ENCODE data around the gene CHRD.

The CHRD gene

GRCh38 chr3:184361532-184361931 lies 18.3 kb upstream of the CHRD start, which contains the start of the genes CLCN2 and POLR2H:
Gene CLCN2 (minus strand): TSS chr3:184361605. CDS start chr3:184361479, 126 bp downstream.
Gene POLR2H (plus strand): TSS chr3:184361710. CDS start chr3:184363493, 1,783 bp downstream.
- in situ Hi-C loops (cut with MboI; ENCODE audit: low sequenced_read_pairs), result no loop called here

DNA sequence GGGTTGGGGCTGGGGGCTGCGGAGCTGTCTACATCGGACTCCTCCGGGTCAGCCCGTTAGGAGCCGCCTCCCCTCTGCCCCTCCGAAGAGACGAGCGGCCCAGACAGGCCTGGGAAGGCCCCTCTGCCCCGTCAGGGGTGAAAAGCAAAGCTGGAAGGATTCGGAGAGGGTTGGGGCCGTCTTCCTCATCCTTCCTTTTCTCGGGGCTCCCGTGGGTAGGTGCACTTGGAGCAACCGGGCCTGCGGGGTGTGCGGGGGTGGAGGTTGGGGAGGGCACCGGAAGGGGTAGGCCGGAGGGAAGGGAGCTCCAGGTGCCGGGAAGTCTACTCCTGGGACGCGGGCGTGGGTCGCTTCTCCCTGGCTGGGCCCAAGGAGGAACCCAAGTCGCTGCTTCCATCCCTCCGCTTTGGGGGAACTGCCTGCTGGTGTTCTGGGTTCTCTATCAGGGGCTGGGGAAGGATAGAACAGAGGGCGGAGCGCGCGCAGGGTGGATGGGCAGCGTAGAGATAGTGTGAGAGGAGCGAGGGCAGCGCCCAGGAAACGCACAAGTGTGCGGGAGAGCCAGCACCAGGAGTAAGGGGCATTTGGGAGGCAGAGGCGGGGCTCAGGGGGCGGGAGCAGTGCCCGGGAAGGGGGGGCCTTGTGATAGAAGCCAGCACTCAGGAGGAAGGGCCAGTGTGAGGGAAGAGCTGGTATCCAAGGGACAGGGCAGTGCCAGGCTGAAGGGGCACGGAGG lies 17.8 kb upstream of the CHRD start:
- no peaks in the 10 kb centered on the region for H3K27me3 ChIP-seq (ENCODE audit: low read depth)
- DNase-seq (ENCODE audit: low spot score in 2 of 2), result no peak
- no peaks in the 10 kb centered on the region for H3K9me3 ChIP-seq
- in situ Hi-C loops (cut with MboI; ENCODE audit: low sequenced_read_pairs), result no loop called here
- peak overlapping the region; percentile 79 for H3K4me3 ChIP-seq
- peaks cover 19% of the 10 kb centered on the region for H3K4me1 ChIP-seq
- H3K36me3 ChIP-seq (replicated peaks), result peaks cover 47% of the 10 kb centered on the region

More at GRCh38 chr3:184361532-184361931, 18.3 kb upstream of the CHRD start, which contains the start of the genes CLCN2 and POLR2H:
- Histone ChIP-seq H3K27me3 (ENCODE audit: low read depth) (no peaks in the 10 kb centered on the region), H3K36me3 (replicated peaks) (peaks cover 47% of the 10 kb centered on the region), H3K4me1 (peaks cover 19% of the 10 kb centered on the region), H3K4me3 (peak within 1 kb of the TSS; percentile 79), H3K9me3 (no peaks in the 10 kb centered on the region)
- peak; percentile 65 to 83 for DNase-seq (ENCODE audit: low spot score in 2 of 2)

DNA sequence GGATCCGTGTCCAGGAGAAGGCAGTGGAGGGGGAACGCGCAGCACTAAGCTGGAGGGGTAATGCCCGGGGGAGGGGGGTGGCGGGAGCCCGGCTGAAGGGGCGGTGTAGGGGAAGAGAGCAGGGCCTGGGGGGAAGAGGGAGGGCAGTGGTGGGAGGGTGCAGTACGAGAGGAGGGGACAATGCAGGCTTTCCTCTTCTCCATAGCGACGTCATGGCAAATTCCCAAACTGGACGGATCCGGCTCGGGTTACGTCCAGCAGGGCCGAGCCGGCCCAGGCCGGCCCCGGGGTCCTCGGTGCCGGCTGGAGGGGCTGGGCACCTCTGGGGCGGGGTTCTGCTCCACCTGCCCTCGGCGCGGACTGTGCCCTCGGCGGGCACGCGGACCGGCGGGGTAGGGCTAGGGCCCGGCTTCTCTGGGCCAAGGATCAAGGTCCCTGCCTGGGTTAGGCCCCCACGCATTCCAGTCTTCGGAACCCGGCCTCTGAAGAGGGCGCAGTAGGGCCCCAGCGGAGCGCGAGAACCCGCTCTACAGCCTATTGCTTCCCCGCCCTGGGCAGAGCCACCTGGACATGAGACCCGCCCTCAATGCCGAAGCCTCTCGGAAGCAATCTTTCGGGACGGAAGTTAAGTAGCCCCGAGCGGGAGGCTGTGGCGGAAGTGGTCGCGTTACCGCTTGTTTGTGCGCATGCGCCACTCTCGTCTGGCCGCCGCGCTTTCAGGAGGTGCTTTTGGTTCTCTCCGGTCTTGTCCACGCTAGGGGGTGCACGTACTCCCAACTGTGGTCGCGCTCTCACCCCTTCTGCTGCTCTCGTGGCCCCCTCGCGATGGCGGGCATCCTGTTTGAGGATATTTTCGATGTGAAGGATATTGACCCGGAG lies 16.9 kb upstream of the CHRD start:
- peaks cover 19% of the 10 kb centered on the region for H3K4me1 ChIP-seq
- in situ Hi-C loops (cut with MboI; ENCODE audit: low sequenced_read_pairs), result no loop called here

DNA sequence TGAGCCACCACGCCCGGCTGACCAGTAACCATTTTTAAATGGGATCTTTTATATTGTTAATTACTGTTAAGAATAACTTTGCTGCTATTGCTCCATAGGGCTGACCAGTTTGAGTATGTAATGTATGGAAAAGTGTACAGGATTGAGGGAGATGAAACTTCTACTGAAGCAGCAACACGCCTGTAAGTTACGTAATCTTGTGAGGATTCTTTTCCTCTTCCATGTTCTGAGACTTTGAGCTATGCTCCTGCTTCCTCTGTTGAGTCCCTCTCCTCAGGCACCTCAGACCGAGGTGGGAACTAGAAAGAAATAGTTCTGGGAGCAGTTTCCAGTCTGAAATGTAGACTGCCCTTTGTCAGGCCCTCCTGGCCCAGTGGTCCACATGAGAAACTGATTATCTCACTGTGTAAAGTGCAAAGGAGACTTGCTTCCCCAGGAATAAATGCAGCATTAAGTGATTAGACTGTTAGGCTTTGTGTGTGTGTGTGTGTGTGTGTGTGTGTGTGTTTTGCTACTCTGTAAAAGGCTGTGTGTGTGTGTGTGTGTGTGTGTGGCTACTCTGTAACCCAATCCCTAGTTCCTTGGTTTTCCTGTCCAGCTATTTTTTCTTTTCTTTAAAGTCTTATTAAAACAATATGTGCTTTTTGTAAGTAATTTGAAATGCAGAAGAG lies 13.1 kb upstream of the CHRD start:
- in situ Hi-C loops (cut with MboI; ENCODE audit: low sequenced_read_pairs), result no loop called here
- Histone ChIP-seq H3K36me3 (replicated peaks) (peaks cover 48% of the 10 kb centered on the region), H3K27me3 (ENCODE audit: low read depth) (no peaks in the 10 kb centered on the region), H3K4me3 (no peak overlapping the region), H3K9me3 (no peaks in the 10 kb centered on the region), H3K4me1 (peaks cover 9% of the 10 kb centered on the region)
- DNase-seq (ENCODE audit: low spot score in 2 of 2), result no peak

More for the DNA sequence above, 16.9 kb upstream of the CHRD start:
- no peaks in the 10 kb centered on the region for H3K9me3 ChIP-seq
- peaks cover 45% of the 10 kb centered on the region for H3K36me3 ChIP-seq (replicated peaks)
- H3K4me3 ChIP-seq, result peak overlapping the region; percentile 79
- H3K27me3 ChIP-seq (ENCODE audit: low read depth), result no peaks in the 10 kb centered on the region
- DNase-seq (ENCODE audit: low spot score in 2 of 2), result peak; percentile 98

GRCh38 chr3:184368116-184368515 lies 11.7 kb upstream of the CHRD start:
- Histone ChIP-seq H3K4me3 (no peak overlapping the region), H3K4me1 (peaks cover 9% of the 10 kb centered on the region), H3K9me3 (no peaks in the 10 kb centered on the region), H3K27me3 (ENCODE audit: low read depth) (no peaks in the 10 kb centered on the region), H3K36me3 (replicated peaks) (peaks cover 48% of the 10 kb centered on the region)
- DNase-seq (ENCODE audit: low spot score in 2 of 2), result no peak
- in situ Hi-C loops (cut with MboI; ENCODE audit: low sequenced_read_pairs), result no loop called here

DNA sequence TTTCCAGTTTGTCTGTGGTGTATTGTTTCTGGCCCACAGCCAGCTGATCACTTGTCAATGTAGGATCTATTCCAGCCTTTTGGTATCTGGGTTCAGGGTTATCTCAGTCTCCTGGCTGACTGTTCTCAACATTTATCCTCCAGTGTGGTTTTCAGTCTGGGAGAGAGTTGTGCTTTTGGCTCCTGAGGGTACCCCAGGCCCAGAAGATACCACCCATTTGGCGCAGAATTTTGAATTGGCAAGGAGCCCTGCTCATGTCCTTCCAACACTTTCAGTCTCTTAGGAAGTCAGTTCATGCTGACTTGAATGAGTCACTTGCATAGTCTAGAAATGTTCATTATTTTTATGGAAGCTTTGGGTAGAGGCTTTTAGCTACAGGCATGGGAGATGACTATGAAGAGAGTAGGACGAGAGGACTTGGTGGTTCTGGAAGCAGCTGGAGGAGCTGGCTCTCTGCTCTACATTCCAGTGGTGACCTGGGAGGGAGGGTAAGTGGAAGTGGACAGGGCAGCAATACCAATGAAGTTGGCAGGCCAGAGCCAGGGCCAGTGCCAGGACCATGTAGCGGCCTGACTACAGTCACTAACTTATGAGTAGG lies 11.2 kb upstream of the CHRD start:
- Histone ChIP-seq H3K4me3 (no peak overlapping the region), H3K4me1 (peaks cover 9% of the 10 kb centered on the region), H3K27me3 (ENCODE audit: low read depth) (no peaks in the 10 kb centered on the region), H3K9me3 (no peaks in the 10 kb centered on the region), H3K36me3 (replicated peaks) (peaks cover 48% of the 10 kb centered on the region)
- DNase-seq (ENCODE audit: low spot score in 2 of 2), result no peak
- in situ Hi-C loops (cut with MboI; ENCODE audit: low sequenced_read_pairs), result no loop called here

GRCh38 chr3:184371570-184372018 lies 8.3 kb upstream of the CHRD start:
- H3K9me3 ChIP-seq, result no peaks in the 10 kb centered on the region
- in situ Hi-C loops (cut with MboI; ENCODE audit: low sequenced_read_pairs), result loop anchor here (5.0 kb wide), 1 partner anchor 171 kb away; no protein-coding TSS in a partner anchor
- H3K36me3 ChIP-seq (replicated peaks), result peaks cover 24% of the 10 kb centered on the region
- peak; percentile 81 to 84 for DNase-seq (ENCODE audit: low spot score in 2 of 2)
- H3K4me3 ChIP-seq, result no peak overlapping the region
- H3K4me1 ChIP-seq, result no peaks in the 10 kb centered on the region
- 0 out of 2 replicates have a peak, but pooled peaks cover 2% of the 10 kb centered on the region for H3K27me3 ChIP-seq (ENCODE audit: low read depth)

DNA sequence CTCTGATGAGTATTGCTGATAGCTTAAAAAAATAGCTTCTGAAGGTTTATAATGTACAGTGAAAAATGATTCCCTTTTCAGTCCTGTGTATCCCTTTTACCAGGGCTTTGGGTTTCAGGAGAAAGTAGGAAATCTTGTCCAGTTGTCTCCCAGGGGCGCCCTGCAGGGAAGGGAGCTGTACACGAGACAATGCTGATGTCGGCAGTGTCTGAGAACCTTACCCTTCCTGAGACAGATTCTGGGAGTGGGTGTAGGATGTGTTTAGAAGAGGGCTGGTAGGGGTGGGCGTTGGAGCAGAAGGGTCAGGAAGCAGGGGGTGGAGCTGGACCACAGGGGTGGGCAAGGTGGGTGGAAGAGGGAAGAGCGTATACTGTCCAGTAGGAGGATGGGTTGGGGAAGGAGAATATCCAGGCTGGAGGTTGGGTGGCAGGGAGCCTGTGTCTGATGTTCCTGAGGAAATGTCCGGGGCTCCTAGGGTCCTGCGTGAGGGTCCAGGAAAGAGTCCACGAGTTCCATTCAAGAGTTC lies 7.5 kb upstream of the CHRD start:
- Histone ChIP-seq H3K4me3 (no peak overlapping the region), H3K4me1 (no peaks in the 10 kb centered on the region), H3K9me3 (no peaks in the 10 kb centered on the region), H3K36me3 (replicated peaks) (peaks cover 18% of the 10 kb centered on the region), H3K27me3 (ENCODE audit: low read depth) (0 out of 2 replicates have a peak, but pooled peaks cover 2% of the 10 kb centered on the region)
- DNase-seq (ENCODE audit: low spot score in 2 of 2), result no peak
- in situ Hi-C loops (cut with MboI; ENCODE audit: low sequenced_read_pairs), result loop anchor here (5.0 kb wide), 1 partner anchor 170 kb away; no protein-coding TSS in a partner anchor

GRCh38 chr3:184372911-184373310 lies 6.9 kb upstream of the CHRD start:
- in situ Hi-C loops (cut with MboI; ENCODE audit: low sequenced_read_pairs), result loop anchor here (5.0 kb wide), 1 partner anchor 169 kb away; no protein-coding TSS in a partner anchor
- H3K27me3 ChIP-seq (ENCODE audit: low read depth), result 0 out of 2 replicates have a peak, but pooled peaks cover 2% of the 10 kb centered on the region

DNA sequence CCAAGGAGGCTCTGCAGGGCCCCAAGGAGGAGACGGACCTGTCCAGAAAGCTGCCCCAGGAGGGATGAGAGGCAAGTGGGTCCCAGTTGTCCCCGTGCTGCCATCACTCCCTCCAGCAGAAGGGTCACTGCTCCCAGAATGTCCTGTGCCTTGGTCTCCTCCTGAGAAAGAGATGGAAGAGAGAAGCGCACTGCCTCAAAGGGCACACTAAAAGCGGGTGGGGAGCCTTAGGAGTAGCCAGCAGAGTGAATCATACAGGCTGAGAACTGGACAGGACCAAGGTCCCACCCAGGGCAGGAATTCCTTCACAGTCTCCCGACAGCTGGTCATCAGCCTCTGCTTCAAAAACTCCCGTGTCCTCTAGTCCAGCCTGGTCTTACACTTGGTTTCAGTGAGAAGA lies 6.4 kb upstream of the CHRD start:
- in situ Hi-C loops (cut with MboI; ENCODE audit: low sequenced_read_pairs), result loop anchor here (5.0 kb wide), 1 partner anchor 169 kb away; no protein-coding TSS in a partner anchor
- Histone ChIP-seq H3K4me1 (no peaks in the 10 kb centered on the region), H3K27me3 (ENCODE audit: low read depth) (0 out of 2 replicates have a peak, but pooled peaks cover 2% of the 10 kb centered on the region), H3K4me3 (no peak overlapping the region), H3K36me3 (replicated peaks) (peaks cover 8% of the 10 kb centered on the region), H3K9me3 (no peaks in the 10 kb centered on the region)
- no peak for DNase-seq (ENCODE audit: low spot score in 2 of 2)

More at GRCh38 chr3:184372911-184373310, 6.9 kb upstream of the CHRD start:
- Histone ChIP-seq H3K36me3 (replicated peaks) (peaks cover 13% of the 10 kb centered on the region), H3K4me3 (no peak overlapping the region), H3K9me3 (no peaks in the 10 kb centered on the region), H3K4me1 (no peaks in the 10 kb centered on the region)
- no peak for DNase-seq (ENCODE audit: low spot score in 2 of 2)

- Histone ChIP-seq H3K9me3 (no peaks in the 10 kb centered on the region), H3K36me3 (replicated peaks) (no peaks in the 10 kb centered on the region), H3K4me1 (peaks cover 4% of the 10 kb centered on the region; the same call in 1 of the 2 replicates), H3K27me3 (ENCODE audit: low read depth) (0 out of 2 replicates have a peak, but pooled peaks cover 2% of the 10 kb centered on the region), H3K4me3 (no peak overlapping the region)
- in situ Hi-C loops (cut with MboI; ENCODE audit: low sequenced_read_pairs), result no loop called here
- DNase-seq (ENCODE audit: low spot score in 2 of 2), result no peak
Measured at GRCh38 chr3:184375747-184376461, 4.0 kb upstream of the CHRD start.

DNA sequence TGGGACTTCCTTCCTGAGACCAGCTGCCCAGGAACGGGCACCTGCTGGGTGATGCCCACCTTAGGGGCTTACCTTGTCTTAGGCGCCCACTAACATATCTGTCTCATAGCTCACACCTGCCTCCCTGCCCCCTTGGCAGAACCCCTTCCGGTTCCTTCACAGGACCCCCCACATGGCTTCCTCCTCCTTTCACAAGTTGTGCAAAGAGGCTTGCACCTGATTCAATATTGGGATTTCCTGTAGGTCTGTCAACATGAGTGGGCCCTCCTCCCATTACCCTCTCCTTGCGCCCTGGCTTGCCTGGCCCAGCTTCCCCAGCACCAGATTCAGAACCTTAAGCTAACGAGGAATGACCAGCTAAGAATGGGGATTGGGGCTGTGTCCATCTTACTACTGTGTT lies 2.5 kb upstream of the CHRD start:
- in situ Hi-C loops (cut with MboI; ENCODE audit: low sequenced_read_pairs), result no loop called here
- Histone ChIP-seq H3K27me3 (ENCODE audit: low read depth) (0 out of 2 replicates have a peak, but pooled peaks cover 2% of the 10 kb centered on the region), H3K4me3 (no peak overlapping the region), H3K36me3 (replicated peaks) (no peaks in the 10 kb centered on the region), H3K4me1 (peaks cover 4% of the 10 kb centered on the region; the same call in 1 of the 2 replicates), H3K9me3 (no peaks in the 10 kb centered on the region)
- DNase-seq (ENCODE audit: low spot score in 2 of 2), result no peak

All from HAP-1 (cell line).